ENCODE results near the gene PRLR.

Gene PRLR

DNA sequence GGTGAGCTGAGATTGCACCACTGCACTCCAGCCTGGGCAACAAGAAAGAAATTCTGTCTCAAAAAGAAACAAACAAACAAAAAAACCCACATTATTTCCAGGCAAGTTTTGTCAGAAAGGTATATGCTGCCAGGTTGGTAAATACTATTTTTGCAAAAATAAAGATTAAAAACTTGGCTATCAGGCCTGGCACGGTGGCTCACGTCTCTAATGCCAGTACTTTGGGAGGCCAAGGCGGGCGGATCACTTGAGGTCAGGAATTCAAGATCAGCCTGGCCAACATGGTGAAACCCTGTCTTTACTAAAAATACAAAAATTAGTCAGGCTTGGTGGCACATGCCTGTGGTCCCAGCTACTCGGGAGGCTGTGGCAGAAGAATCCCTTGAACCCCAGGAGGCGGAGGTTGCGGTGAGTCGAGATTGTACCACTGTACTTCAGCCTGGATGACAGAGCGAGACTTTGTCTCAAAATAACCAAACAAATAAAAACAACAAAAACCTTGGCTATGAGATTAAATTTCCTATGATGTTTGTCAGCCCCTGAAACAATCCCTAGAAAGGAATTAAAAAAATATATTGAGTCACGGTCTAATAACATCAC lies 205.3 kb downstream of the PRLR start:
- no peaks in the 10 kb centered on the region for H3K9me3 ChIP-seq (ENCODE audit: control insufficient read depth, insufficient read depth, low read length)
- H3K27ac ChIP-seq (ENCODE audit: low read depth, low read length): no peak overlapping the region
- H3K27me3 ChIP-seq (ENCODE audit: control insufficient read depth, low read length): peaks cover 3% of the 10 kb centered on the region; the same call in 1 of the 2 replicates
- TF ChIP-seq, protein P1, sequence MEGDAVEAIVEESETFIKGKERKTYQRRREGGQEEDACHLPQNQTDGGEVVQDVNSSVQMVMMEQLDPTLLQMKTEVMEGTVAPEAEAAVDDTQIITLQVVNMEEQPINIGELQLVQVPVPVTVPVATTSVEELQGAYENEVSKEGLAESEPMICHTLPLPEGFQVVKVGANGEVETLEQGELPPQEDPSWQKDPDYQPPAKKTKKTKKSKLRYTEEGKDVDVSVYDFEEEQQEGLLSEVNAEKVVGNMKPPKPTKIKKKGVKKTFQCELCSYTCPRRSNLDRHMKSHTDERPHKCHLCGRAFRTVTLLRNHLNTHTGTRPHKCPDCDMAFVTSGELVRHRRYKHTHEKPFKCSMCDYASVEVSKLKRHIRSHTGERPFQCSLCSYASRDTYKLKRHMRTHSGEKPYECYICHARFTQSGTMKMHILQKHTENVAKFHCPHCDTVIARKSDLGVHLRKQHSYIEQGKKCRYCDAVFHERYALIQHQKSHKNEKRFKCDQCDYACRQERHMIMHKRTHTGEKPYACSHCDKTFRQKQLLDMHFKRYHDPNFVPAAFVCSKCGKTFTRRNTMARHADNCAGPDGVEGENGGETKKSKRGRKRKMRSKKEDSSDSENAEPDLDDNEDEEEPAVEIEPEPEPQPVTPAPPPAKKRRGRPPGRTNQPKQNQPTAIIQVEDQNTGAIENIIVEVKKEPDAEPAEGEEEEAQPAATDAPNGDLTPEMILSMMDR (IDR thresholded peaks at IDR 0.05; ENCODE audit: low read depth, low read length, poor library complexity, severe bottlenecking): no peak
- TF ChIP-seq EZH2phosphoT487 (IDR thresholded peaks at IDR 0.05; ENCODE audit: borderline replicate concordance, low read length): no peak
- H3K9me2 ChIP-seq (replicated peaks; ENCODE audit: control insufficient read depth, low read length): no peaks in the 10 kb centered on the region
- H3K4me2 ChIP-seq (ENCODE audit: low read length): no peak overlapping the region
- no peaks in the 10 kb centered on the region for H3K79me2 ChIP-seq (ENCODE audit: control insufficient read depth, low read length)
- H3K4me1 ChIP-seq (ENCODE audit: control insufficient read depth, low read length): no peaks in the 10 kb centered on the region
- H3F3A ChIP-seq (ENCODE audit: control insufficient read depth, insufficient read depth): no peaks in the 10 kb centered on the region
- H3K4me3 ChIP-seq (ENCODE audit: low read length): no peak overlapping the region
- no peaks in the 10 kb centered on the region for H4K20me1 ChIP-seq (ENCODE audit: control insufficient read depth, insufficient read depth, low read depth, low read length)
- H3K36me3 ChIP-seq (ENCODE audit: control insufficient read depth, low read length): no peaks in the 10 kb centered on the region

DNA sequence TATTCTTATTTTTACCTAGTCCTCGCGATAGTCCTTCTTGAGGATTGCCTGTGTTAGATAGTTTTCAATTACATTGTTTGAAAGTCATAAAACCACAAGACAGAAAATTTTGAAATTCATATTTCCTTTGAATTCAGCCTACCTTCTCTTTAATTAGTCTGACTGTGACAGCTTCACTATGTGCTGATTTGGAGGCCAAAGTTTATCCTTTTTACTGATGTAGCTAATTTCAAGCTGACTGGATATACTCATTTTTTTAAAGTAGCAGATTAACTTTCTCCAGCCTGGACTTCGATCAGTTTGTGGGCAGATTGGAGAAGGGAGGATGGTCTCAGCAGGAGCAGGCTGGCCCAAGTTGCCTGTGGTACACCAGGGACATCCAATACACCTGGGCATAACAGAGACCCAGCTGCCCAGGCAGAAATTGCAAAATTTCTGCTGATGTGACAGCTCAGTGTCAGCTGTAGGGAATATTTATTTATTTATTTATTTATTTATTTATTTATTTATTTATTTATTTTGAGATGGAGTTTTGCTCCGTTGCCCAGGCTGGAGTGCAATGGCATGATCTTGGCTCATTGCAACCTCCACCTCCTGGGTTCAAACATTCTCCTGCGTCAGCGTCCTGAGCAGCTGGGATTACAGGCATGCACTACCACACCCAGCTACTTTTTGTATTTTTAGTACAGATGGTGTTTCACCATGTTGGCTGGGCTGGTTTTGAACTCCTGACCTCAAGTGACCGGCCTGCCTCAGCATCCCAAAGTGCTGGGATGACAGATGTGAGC lies 206.7 kb downstream of the PRLR start:
- Histone ChIP-seq H3K9me2 (replicated peaks; ENCODE audit: control insufficient read depth, low read length) (no peaks in the 10 kb centered on the region), H3K27ac (ENCODE audit: low read depth, low read length) (no peak overlapping the region), H4K20me1 (ENCODE audit: control insufficient read depth, insufficient read depth, low read depth, low read length) (no peaks in the 10 kb centered on the region), H3K4me3 (ENCODE audit: low read length) (no peak overlapping the region), H3K36me3 (ENCODE audit: control insufficient read depth, low read length) (no peaks in the 10 kb centered on the region), H3F3A (ENCODE audit: control insufficient read depth, insufficient read depth) (no peaks in the 10 kb centered on the region), H3K9me3 (ENCODE audit: control insufficient read depth, insufficient read depth, low read length) (no peaks in the 10 kb centered on the region), H3K4me1 (ENCODE audit: control insufficient read depth, low read length) (no peaks in the 10 kb centered on the region), H3K79me2 (ENCODE audit: control insufficient read depth, low read length) (no peaks in the 10 kb centered on the region), H3K27me3 (ENCODE audit: control insufficient read depth, low read length) (peaks cover 3% of the 10 kb centered on the region; the same call in 1 of the 2 replicates), H3K4me2 (ENCODE audit: low read length) (no peak overlapping the region)
- no peak for TF ChIP-seq EZH2phosphoT487 (IDR thresholded peaks at IDR 0.05; ENCODE audit: borderline replicate concordance, low read length)
- TF ChIP-seq, protein P1 (IDR thresholded peaks at IDR 0.05; ENCODE audit: low read depth, low read length, poor library complexity, severe bottlenecking): no peak

DNA sequence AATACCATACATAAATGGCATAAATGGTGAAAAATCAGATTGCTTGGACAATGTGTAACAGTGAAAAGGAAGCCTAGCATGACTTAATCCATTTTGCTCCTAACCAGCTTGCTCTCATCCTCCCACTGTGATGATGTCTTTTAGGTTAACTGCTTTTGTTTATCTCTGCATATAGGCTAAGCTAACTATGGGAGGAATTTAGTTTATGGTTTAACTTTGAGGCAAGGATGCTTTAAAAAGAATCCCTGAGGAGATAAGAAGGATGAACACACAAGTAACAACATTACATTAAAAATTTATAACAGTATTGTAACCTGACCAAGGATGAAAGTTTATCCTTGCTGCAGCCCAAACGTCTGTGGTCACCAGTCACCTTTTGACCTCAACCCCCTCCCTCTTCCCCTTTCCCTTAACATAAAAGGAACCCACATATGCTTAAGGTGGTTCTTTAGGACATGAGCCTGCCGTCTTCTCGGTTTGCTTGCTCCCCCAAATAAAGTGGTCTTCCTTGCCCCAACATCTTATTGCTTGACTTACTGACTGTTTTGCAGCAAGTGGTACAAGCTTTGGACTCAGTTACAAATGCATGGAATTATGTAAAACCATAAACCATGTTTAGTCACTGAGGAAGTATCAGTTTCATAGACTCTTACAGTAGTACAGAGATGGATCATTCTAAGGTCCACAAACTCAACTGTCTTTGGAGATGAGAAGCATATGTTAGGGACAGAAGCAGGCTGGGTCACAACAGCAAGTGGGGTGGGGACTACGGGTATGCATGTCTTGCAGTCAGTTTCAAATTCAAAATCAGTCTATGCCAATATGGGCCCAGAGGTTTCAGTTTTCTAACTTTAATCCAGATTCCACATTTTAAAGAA lies 213.9 kb downstream of the PRLR start:
- no peaks in the 10 kb centered on the region for H3K4me1 ChIP-seq (ENCODE audit: control insufficient read depth, low read length)
- no peak overlapping the region for H3K27ac ChIP-seq (ENCODE audit: low read depth, low read length)
- no peaks in the 10 kb centered on the region for H4K20me1 ChIP-seq (ENCODE audit: control insufficient read depth, insufficient read depth, low read depth, low read length)
- no peaks in the 10 kb centered on the region for H3K9me3 ChIP-seq (ENCODE audit: control insufficient read depth, insufficient read depth, low read length)
- H3K36me3 ChIP-seq (ENCODE audit: control insufficient read depth, low read length): no peaks in the 10 kb centered on the region
- H3K4me2 ChIP-seq (ENCODE audit: low read length): no peak overlapping the region
- no peaks in the 10 kb centered on the region for H3K9me2 ChIP-seq (replicated peaks; ENCODE audit: control insufficient read depth, low read length)
- H3K4me3 ChIP-seq (ENCODE audit: low read length): no peak overlapping the region
- no peaks in the 10 kb centered on the region for H3K27me3 ChIP-seq (ENCODE audit: control insufficient read depth, low read length)
- H3K79me2 ChIP-seq (ENCODE audit: control insufficient read depth, low read length): no peaks in the 10 kb centered on the region
- no peak for TF ChIP-seq EZH2phosphoT487 (IDR thresholded peaks at IDR 0.05; ENCODE audit: borderline replicate concordance, low read length)
- TF ChIP-seq, protein P1 (IDR thresholded peaks at IDR 0.05; ENCODE audit: low read depth, low read length, poor library complexity, severe bottlenecking): no peak
- no peaks in the 10 kb centered on the region for H3F3A ChIP-seq (ENCODE audit: control insufficient read depth, insufficient read depth)

Data from DOHH2 (cell line).